Stimulated activated naive CD8-positive, alpha-beta T cell treated with anti-CD3 and anti-CD28 coated beads, Interleukin-15, Interleukin-2, amounts not matched to agents 100 ng/mL and 50 ng/mL, for 24 hours (primary cell): ENCODE results near the gene DLX5.
A peak's percentile ranks its signal among the peaks of the same experiment; 100 is the strongest.
"Not testable (repeated sequence)": the region's sequence is repeated elsewhere in the genome, so short reads cannot be mapped to it uniquely, and the experiment has no call there.

ENCODE experiments used
- H3K27ac Mint-ChIP-seq: one replicate; pipeline ENCODE4 v1.8.0; 2021; ENCODE audit warnings: mild to moderate bottlenecking, mixed read lengths
- H3K27me3 Mint-ChIP-seq: one replicate; pipeline ENCODE4 v1.8.0; 2021; ENCODE audit warnings: mixed read lengths
- H3K36me3 Mint-ChIP-seq: one replicate; pipeline ENCODE4 v1.8.0; 2021; ENCODE audit warnings: low read depth, mixed read lengths
- H3K4me1 Mint-ChIP-seq: one replicate; pipeline ENCODE4 v1.8.0; 2021; ENCODE audit warnings: low read depth, mixed read lengths
- H3K4me3 Mint-ChIP-seq: one replicate; pipeline ENCODE4 v1.8.0; 2021; ENCODE audit warnings: mild to moderate bottlenecking, mixed read lengths
- H3K9me3 Mint-ChIP-seq: one replicate; pipeline ENCODE4 v1.8.0; 2021; ENCODE audit warnings: mixed read lengths

DLX5 gene

GRCh38 chr7:97024209-97025129 is at the start of gene DLX5:
TSS of gene DLX5 (minus strand) at chr7:97024831. CDS start at chr7:97024623, 208 bp downstream.
- H3K4me3 Mint-ChIP-seq, result peak within 1 kb of the TSS; percentile 39
- H3K36me3 Mint-ChIP-seq, result peaks cover 4% of the 10 kb centered on the region
- H3K4me1 Mint-ChIP-seq, result peaks cover 49% of the 10 kb centered on the region
- H3K27me3 Mint-ChIP-seq, result peaks cover 90% of the 10 kb centered on the region
- H3K27ac Mint-ChIP-seq, result no peak within 1 kb of the TSS
- no peaks in the 10 kb centered on the region for H3K9me3 Mint-ChIP-seq

GRCh38 chr7:97072025-97072424 is 47.4 kb upstream of the DLX5 start:
- H3K27ac Mint-ChIP-seq, H3K4me1 Mint-ChIP-seq, H3K36me3 Mint-ChIP-seq, H3K9me3 Mint-ChIP-seq, H3K4me3 Mint-ChIP-seq: not testable (repeated sequence)
- H3K27me3 Mint-ChIP-seq, result peaks cover 39% of the 10 kb centered on the region

GRCh38 chr7:97064972-97065587 is 40.4 kb upstream of the DLX5 start:
- Mint-ChIP-seq H3K36me3 (no peaks in the 10 kb centered on the region), H3K27me3 (peaks cover 12% of the 10 kb centered on the region), H3K9me3 (no peaks in the 10 kb centered on the region), H3K4me3 (no peak overlapping the region), H3K4me1 (no peaks in the 10 kb centered on the region), H3K27ac (no peak overlapping the region)

GRCh38 chr7:97064020-97064419 is 39.4 kb upstream of the DLX5 start:
- H3K36me3 Mint-ChIP-seq, result no peaks in the 10 kb centered on the region
- H3K27me3 Mint-ChIP-seq, result peaks cover 16% of the 10 kb centered on the region
- H3K27ac Mint-ChIP-seq, result no peak overlapping the region
- no peaks in the 10 kb centered on the region for H3K4me1 Mint-ChIP-seq
- H3K4me3 Mint-ChIP-seq, result no peak overlapping the region
- H3K9me3 Mint-ChIP-seq, result peaks cover 5% of the 10 kb centered on the region

- no peaks in the 10 kb centered on the region for H3K4me1 Mint-ChIP-seq
- H3K27ac Mint-ChIP-seq, result no peak overlapping the region
- peaks cover 51% of the 10 kb centered on the region for H3K27me3 Mint-ChIP-seq
- H3K36me3 Mint-ChIP-seq, result no peaks in the 10 kb centered on the region
- H3K9me3 Mint-ChIP-seq, result no peaks in the 10 kb centered on the region
- no peak overlapping the region for H3K4me3 Mint-ChIP-seq
Observed at GRCh38 chr7:97043281-97043680, 18.6 kb upstream of the DLX5 start.

- H3K36me3 Mint-ChIP-seq, result no peaks in the 10 kb centered on the region
- no peak overlapping the region for H3K4me3 Mint-ChIP-seq
- no peaks in the 10 kb centered on the region for H3K9me3 Mint-ChIP-seq
- no peak overlapping the region for H3K27ac Mint-ChIP-seq
- no peaks in the 10 kb centered on the region for H3K4me1 Mint-ChIP-seq
- peaks cover 48% of the 10 kb centered on the region for H3K27me3 Mint-ChIP-seq
Observed at GRCh38 chr7:97039374-97040065, 14.9 kb upstream of the DLX5 start.

GRCh38 chr7:97034213-97034852 is 9.7 kb upstream of the DLX5 start:
- not testable (repeated sequence) for H3K4me3 Mint-ChIP-seq, H3K4me1 Mint-ChIP-seq, H3K9me3 Mint-ChIP-seq, H3K36me3 Mint-ChIP-seq, H3K27ac Mint-ChIP-seq
- peaks cover 30% of the 10 kb centered on the region for H3K27me3 Mint-ChIP-seq

- no peak overlapping the region for H3K27ac Mint-ChIP-seq
- H3K4me1 Mint-ChIP-seq, result peaks cover 34% of the 10 kb centered on the region
- H3K4me3 Mint-ChIP-seq, result peak overlapping the region; percentile 76
- no peaks in the 10 kb centered on the region for H3K36me3 Mint-ChIP-seq
- no peaks in the 10 kb centered on the region for H3K9me3 Mint-ChIP-seq
- peaks cover 78% of the 10 kb centered on the region for H3K27me3 Mint-ChIP-seq
Observed at GRCh38 chr7:97027427-97028234, 3.0 kb upstream of the DLX5 start.

GRCh38 chr7:97026715-97027426 is 2.2 kb upstream of the DLX5 start:
- H3K27ac Mint-ChIP-seq, result no peak overlapping the region
- no peaks in the 10 kb centered on the region for H3K36me3 Mint-ChIP-seq
- H3K9me3 Mint-ChIP-seq, result no peaks in the 10 kb centered on the region
- H3K4me1 Mint-ChIP-seq, result peaks cover 42% of the 10 kb centered on the region
- H3K27me3 Mint-ChIP-seq, result peaks cover 79% of the 10 kb centered on the region
- peak overlapping the region; percentile 76 for H3K4me3 Mint-ChIP-seq

- Mint-ChIP-seq H3K27ac (no peak overlapping the region), H3K36me3 (no peaks in the 10 kb centered on the region), H3K9me3 (no peaks in the 10 kb centered on the region), H3K27me3 (peaks cover 82% of the 10 kb centered on the region), H3K4me3 (peak overlapping the region; percentile 76), H3K4me1 (peaks cover 43% of the 10 kb centered on the region)
Observed at GRCh38 chr7:97025983-97026714, 1.5 kb upstream of the DLX5 start.

- Mint-ChIP-seq H3K4me1 (peaks cover 49% of the 10 kb centered on the region), H3K27me3 (peaks cover 86% of the 10 kb centered on the region), H3K4me3 (no peak overlapping the region), H3K27ac (no peak overlapping the region), H3K9me3 (no peaks in the 10 kb centered on the region), H3K36me3 (peaks cover 4% of the 10 kb centered on the region)
Observed at GRCh38 chr7:97025130-97025499, 484 bp upstream of the DLX5 start.

- H3K27ac Mint-ChIP-seq, result no peak overlapping the region
- no peaks in the 10 kb centered on the region for H3K9me3 Mint-ChIP-seq
- peaks cover 4% of the 10 kb centered on the region for H3K36me3 Mint-ChIP-seq
- H3K4me1 Mint-ChIP-seq, result peaks cover 48% of the 10 kb centered on the region
- peaks cover 94% of the 10 kb centered on the region for H3K27me3 Mint-ChIP-seq
- H3K4me3 Mint-ChIP-seq, result peak overlapping the region; percentile 10
Observed at GRCh38 chr7:97022491-97023306, 1.9 kb downstream of the DLX5 start.
